HG02623 (cell line): ENCODE results near the gene ERV3-1.
"Not testable (repeated sequence)": the region's sequence is repeated elsewhere in the genome, so short reads cannot be mapped to it uniquely, and the experiment has no call there.

Experiments
- ATAC-seq: cut with Tn5 transposase; IDR thresholded peaks from one replicate; pipeline ENCODE4 v1.9.1; 2021; ENCODE audit warnings: moderate library complexity; ENCODE audit not compliant: unreplicated experiment

ERV3-1 gene

GRCh38 chr7:65006094-65006992 lies at the start of gene ERV3-1:
ERV3-1 (minus strand) TSS chr7:65006687; CDS start chr7:64993026, 13,661 bp downstream.
- ATAC-seq = peak; percentile 100

GRCh38 chr7:65055786-65056185 lies 49.3 kb upstream of the ERV3-1 start:
- not testable (repeated sequence) for ATAC-seq

GRCh38 chr7:65054466-65054994 lies 48.0 kb upstream of the ERV3-1 start:
- ATAC-seq = not testable (repeated sequence)

- ATAC-seq = not testable (repeated sequence)
Measured at GRCh38 chr7:65051654-65052053, 45.2 kb upstream of the ERV3-1 start.

- ATAC-seq = not testable (repeated sequence)
Measured at GRCh38 chr7:65051139-65051538, 44.7 kb upstream of the ERV3-1 start.

- ATAC-seq = not testable (repeated sequence)
Measured at GRCh38 chr7:65046329-65046728, 39.8 kb upstream of the ERV3-1 start.

- not testable (repeated sequence) for ATAC-seq
Measured at GRCh38 chr7:65045589-65045988, 39.1 kb upstream of the ERV3-1 start.

- ATAC-seq = peak; percentile 13
Measured at GRCh38 chr7:65038767-65039166, 32.3 kb upstream of the ERV3-1 start.

- peak; percentile 79 for ATAC-seq
Measured at GRCh38 chr7:65037740-65038688, 31.5 kb upstream of the ERV3-1 start.

- ATAC-seq = not testable (repeated sequence)
Measured at GRCh38 chr7:65036526-65036925, 30.0 kb upstream of the ERV3-1 start.

- ATAC-seq = not testable (repeated sequence)
Measured at GRCh38 chr7:65035469-65035868, 29.0 kb upstream of the ERV3-1 start.

GRCh38 chr7:65034120-65034782 lies 27.8 kb upstream of the ERV3-1 start:
- not testable (repeated sequence) for ATAC-seq

- not testable (repeated sequence) for ATAC-seq
Measured at GRCh38 chr7:65033391-65033790, 26.9 kb upstream of the ERV3-1 start.

- not testable (repeated sequence) for ATAC-seq
Measured at GRCh38 chr7:65025023-65025422, 18.5 kb upstream of the ERV3-1 start.

GRCh38 chr7:65020978-65021377 lies 14.5 kb upstream of the ERV3-1 start:
- ATAC-seq = not testable (repeated sequence)

GRCh38 chr7:65009881-65010280 lies 3.4 kb upstream of the ERV3-1 start:
- ATAC-seq = not testable (repeated sequence)

- ATAC-seq = not testable (repeated sequence)
Measured at GRCh38 chr7:65009394-65009793, 2.9 kb upstream of the ERV3-1 start.

GRCh38 chr7:65007036-65007435 lies 549 bp upstream of the ERV3-1 start:
- ATAC-seq = not testable (repeated sequence)

- ATAC-seq = no peak
Measured at GRCh38 chr7:65004575-65004974, 1.9 kb downstream of the ERV3-1 start.

- ATAC-seq = no peak
Measured at GRCh38 chr7:65002972-65003585, 3.4 kb downstream of the ERV3-1 start.
